Fibroblast of peridontal ligament (primary cell): Measurements from ENCODE around the gene ZCCHC17.

Source experiments
- DNase-seq: peaks from one replicate; pipeline ENCODE4 v3.0.0-alpha.2; 2010; ENCODE audit errors: extremely low read depth

Gene ZCCHC17

GRCh38 chr1:31394584-31395193 is 97.9 kb downstream of the ZCCHC17 start:
- DNase-seq = peak; percentile 69

DNA sequence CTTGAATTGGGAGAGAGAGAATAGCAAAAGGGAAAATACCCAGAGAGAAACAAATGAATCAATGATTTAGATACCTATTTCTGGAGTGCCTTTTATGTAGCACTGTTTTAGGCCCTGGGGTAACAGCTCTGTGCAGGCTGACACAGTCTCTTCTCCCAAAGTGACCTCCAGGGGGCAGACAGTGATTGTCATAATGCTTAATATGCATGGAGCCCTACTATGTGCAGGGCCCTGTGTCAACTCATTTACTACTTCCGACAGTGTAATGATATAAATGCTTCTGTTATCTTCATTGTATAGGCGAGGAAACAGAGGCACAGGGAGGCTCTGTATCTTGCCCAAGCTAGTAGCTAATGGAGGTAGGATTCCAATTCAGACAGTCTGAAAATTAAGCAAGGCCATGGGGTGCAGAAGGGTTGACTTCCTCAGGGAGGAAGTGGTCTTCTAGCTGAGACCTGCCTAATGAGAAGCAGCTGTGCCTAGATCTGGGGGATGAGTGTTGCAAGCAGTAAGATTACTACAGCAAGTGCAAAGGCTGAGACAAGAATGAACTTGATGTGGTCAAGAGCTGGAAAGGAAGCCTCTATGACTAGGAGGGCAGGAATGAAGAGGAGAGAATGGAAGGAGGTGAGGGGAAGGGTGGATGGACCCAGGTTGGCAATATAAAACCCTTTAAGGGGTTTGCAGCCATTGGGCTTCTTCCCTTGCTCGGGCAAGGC is 100.0 kb downstream of the ZCCHC17 start:
- peak; percentile 98 for DNase-seq

DNA sequence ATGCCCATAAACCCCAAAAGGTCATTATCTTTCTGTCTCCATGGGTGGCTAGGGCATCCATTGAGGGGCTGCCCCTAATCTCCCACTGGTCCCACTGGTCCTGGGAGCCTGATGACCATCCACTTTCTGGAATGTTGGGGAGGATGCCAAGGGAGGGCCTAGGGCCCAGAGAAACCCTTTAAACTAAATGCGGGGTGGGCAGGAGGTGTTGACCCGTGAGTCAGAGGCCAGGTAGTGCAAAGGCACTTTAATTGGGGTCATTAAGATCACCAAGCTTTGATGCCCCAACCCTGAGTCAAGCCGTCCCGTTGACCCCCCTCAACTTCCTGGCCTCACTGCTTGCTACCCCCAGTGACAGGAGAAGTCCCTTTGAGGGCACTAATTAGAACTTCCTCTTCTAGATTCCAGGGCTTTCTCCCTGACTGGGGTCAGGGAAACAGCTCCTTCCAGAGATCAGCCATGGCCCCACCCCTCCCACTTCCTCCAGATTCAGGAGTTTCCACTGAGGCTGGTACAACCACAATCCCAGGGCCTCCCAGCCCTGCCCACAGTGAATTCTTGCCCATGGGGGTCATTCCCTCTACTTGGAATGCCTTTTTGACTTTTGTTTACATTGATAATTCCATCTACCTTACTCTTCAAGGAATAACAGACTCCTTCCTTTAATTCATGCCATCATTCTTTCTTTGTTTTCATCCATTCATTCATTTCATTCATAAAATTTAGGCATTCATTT is 100.7 kb downstream of the ZCCHC17 start:
- peak; percentile 49 for DNase-seq

GRCh38 chr1:31398246-31398645 is 101.4 kb downstream of the ZCCHC17 start:
- no peak for DNase-seq

- DNase-seq = peak; percentile 42
Observed at GRCh38 chr1:31399976-31400375, 103.1 kb downstream of the ZCCHC17 start.

DNA sequence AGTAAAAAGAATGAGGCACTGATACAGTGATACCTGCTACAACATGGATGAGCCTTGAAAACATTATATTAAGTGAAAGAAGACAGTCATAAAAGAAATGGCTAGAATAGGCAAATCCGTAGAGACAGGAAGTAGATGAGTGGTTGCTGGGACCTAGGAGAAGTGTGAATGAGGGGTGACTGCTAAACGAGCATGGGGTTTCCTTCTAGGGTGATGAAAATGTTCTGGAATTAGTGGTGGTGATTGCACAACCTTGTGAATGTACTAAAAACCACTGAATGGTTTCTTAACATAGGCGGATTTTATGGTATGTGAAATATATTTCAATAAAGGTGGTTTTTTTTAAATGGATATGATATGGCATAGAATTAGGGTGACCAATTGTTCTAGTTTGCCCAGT is 103.6 kb downstream of the ZCCHC17 start:
- peak; percentile 67 for DNase-seq

GRCh38 chr1:31401241-31401640 is 104.4 kb downstream of the ZCCHC17 start:
- DNase-seq = no peak

DNA sequence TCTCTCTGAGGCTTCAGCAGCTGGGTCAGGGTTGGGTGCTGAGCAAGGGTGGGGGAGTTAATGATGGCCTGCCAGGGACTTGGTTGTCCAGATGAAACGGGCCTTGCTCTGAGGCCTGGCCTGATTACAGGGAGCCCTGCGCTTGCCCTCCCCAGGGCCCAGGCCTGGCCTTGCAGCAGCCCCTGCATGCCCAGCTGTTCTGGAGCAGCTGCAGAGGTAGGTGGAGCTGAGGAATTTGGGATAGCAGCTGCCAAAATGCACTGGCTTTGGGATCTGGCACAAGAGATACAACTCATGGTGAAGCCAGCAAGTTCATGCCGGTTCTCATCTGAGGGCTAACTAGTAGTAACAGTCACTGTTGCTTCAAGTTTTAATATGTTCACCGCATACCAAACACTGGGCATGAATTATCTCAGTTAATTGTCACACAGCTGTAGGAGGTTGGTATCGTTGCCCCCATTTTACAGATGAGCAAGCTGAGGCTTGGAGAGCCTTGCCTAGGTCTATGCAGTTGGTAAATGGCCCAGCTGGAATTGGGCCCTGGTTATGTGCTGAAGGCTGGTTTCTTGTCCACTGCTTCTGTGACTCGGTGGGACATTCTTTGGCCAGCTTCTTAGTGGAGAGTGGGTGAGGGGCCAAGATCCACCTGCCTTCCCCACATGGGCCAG is 108.9 kb downstream of the ZCCHC17 start:
- peak; percentile 59 for DNase-seq

DNA sequence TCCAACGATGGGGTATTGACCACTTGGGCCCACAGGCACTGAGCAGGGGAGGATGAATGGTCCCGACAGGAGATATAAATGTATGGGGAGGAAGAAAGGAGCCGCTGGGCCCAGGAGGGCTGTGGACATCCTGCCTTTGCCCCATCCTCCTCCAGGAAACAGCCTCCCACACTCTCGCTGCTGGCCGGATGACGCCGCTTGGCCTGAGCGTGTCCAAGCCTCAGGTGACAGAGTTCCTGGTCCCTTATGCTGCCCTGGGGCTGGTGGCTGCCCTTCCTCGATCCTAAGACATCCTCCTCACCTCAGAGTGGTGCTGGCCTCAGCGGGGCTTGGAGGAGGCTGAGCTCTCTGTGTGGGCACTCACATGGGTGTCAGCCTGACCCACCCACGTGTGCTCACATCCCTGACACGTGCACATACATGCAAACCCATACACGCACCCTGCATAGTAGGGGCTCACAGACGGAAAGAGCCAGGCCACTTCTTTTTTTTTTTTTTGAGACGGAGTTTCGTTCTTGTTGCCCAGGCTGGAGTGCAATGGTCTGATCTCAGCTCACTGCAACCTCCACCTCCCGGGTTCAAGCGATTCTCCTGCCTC is 110.3 kb downstream of the ZCCHC17 start:
- DNase-seq = no peak

GRCh38 chr1:31408788-31409318 is 112.0 kb downstream of the ZCCHC17 start:
- no peak for DNase-seq

- DNase-seq = peak; percentile 66
Observed at GRCh38 chr1:31409946-31410858, 113.4 kb downstream of the ZCCHC17 start.

- DNase-seq = peak; percentile 72
Observed at GRCh38 chr1:31410871-31411270, 114.0 kb downstream of the ZCCHC17 start.

- no peak for DNase-seq
Observed at GRCh38 chr1:31412205-31412604, 115.4 kb downstream of the ZCCHC17 start.

GRCh38 chr1:31412732-31413404 is 116.0 kb downstream of the ZCCHC17 start, which contains the start of gene SERINC2:
SERINC2 (plus strand) TSS chr1:31413213; CDS start chr1:31413266, 53 bp downstream.
- no peak for DNase-seq

DNA sequence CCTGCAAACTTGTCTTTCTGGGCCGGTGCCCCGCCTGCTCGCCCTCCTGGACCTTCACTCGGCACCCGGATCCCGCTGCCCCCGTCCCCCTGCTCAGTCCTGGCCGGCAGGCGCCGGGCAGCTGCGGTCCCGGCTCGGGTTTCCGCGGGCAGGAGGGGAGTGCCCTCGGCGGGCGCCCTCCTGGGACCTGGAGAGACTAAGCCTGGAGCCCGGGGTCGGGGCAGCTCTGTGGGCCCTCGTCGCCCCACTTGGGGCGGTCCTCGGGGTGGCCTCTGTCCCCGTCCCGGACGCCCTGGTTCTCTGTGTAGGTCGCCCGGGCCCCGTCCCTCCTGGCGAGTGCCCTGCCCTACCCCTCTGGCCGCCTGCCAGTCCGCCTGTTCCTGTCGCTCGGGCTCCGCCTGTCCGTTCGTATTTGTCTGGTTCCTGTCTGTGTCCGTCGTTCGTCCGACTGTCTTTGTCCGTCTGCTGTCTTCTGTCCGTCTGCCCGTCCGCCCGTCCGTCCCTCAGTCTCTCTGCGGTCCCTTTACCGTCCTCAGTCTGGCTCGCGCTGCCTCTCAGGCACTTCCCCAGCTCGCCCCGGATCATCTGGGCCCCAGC is 116.7 kb downstream of the ZCCHC17 start:
- DNase-seq = peak; percentile 31
